ENCODE measurements around the gene MDFIC2. TPM values are rescaled to one million over a fixed set of nuclear protein-coding genes. Genes with fewer than 3 reads are reported as not detected.

Gene MDFIC2
- total RNA-seq: not detected
- not detected for polyA plus RNA-seq (ENCODE audit: insufficient read length in 6 of 6)
- long read RNA-seq, donor 1: 0 reads
- long read RNA-seq, donor 2: 0 reads
- long read RNA-seq, donor 3: 0 reads
- long read RNA-seq, donor 4: 0 reads
- long read RNA-seq, donor 5: 0 reads
- long read RNA-seq, donor 6: 0 reads
- long read RNA-seq, donor 7: 0 reads
- long read RNA-seq, donor 8: 0 reads
- long read RNA-seq, donor 9: 0 reads
- long read RNA-seq, donor 10: 0 reads
- long read RNA-seq, donor 11: 0 reads
- long read RNA-seq, donor 12: 0 reads

GRCh38 chr3:70312336-70312735, at the start of gene MDFIC2:
Gene MDFIC2 (minus strand): TSS chr3:70312638. CDS start chr3:70311973, 665 bp downstream.
- TF ChIP-seq, protein P1, sequence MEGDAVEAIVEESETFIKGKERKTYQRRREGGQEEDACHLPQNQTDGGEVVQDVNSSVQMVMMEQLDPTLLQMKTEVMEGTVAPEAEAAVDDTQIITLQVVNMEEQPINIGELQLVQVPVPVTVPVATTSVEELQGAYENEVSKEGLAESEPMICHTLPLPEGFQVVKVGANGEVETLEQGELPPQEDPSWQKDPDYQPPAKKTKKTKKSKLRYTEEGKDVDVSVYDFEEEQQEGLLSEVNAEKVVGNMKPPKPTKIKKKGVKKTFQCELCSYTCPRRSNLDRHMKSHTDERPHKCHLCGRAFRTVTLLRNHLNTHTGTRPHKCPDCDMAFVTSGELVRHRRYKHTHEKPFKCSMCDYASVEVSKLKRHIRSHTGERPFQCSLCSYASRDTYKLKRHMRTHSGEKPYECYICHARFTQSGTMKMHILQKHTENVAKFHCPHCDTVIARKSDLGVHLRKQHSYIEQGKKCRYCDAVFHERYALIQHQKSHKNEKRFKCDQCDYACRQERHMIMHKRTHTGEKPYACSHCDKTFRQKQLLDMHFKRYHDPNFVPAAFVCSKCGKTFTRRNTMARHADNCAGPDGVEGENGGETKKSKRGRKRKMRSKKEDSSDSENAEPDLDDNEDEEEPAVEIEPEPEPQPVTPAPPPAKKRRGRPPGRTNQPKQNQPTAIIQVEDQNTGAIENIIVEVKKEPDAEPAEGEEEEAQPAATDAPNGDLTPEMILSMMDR (IDR thresholded peaks at IDR 0.05): no peak
- Histone ChIP-seq H3K4me1 (no peaks in the 10 kb centered on the region), H3K27ac (no peak within 1 kb of the TSS), H3K27me3 (no peaks in the 10 kb centered on the region), H3K9me3 (no peaks in the 10 kb centered on the region), H3K4me3 (no peak within 1 kb of the TSS), H3K36me3 (no peaks in the 10 kb centered on the region)
- DNase-seq (no peak), ATAC-seq (no peak)
- intact Hi-C loops (cut with DNase I): no loop called here

GRCh38 chr3:70360979-70361760, 48.7 kb upstream of the MDFIC2 start:
- intact Hi-C loops (cut with DNase I): no loop called here
- no peaks in the 10 kb centered on the region for H3K27me3 ChIP-seq
- no peak overlapping the region for H3K4me3 ChIP-seq
- H3K36me3 ChIP-seq: no peaks in the 10 kb centered on the region
- peaks cover 0 to 6% of the 10 kb centered on the region in 2 donors for H3K9me3 ChIP-seq
- ATAC-seq (no peak), DNase-seq (no peak)
- no peak overlapping the region for H3K27ac ChIP-seq
- H3K4me1 ChIP-seq: no peaks in the 10 kb centered on the region
- TF ChIP-seq, protein P1 (IDR thresholded peaks at IDR 0.05): no peak

GRCh38 chr3:70359711-70360110, 47.3 kb upstream of the MDFIC2 start:
- no peaks in the 10 kb centered on the region for H3K27me3 ChIP-seq
- H3K27ac ChIP-seq: no peak overlapping the region
- H3K9me3 ChIP-seq: peaks cover 0 to 4% of the 10 kb centered on the region in 2 donors
- no peak overlapping the region for H3K4me3 ChIP-seq
- no peaks in the 10 kb centered on the region for H3K4me1 ChIP-seq
- no peaks in the 10 kb centered on the region for H3K36me3 ChIP-seq
- TF ChIP-seq, protein P1 (IDR thresholded peaks at IDR 0.05): no peak
- DNase-seq (no peak), ATAC-seq (no peak)
- intact Hi-C loops (cut with DNase I): no loop called here

DNA sequence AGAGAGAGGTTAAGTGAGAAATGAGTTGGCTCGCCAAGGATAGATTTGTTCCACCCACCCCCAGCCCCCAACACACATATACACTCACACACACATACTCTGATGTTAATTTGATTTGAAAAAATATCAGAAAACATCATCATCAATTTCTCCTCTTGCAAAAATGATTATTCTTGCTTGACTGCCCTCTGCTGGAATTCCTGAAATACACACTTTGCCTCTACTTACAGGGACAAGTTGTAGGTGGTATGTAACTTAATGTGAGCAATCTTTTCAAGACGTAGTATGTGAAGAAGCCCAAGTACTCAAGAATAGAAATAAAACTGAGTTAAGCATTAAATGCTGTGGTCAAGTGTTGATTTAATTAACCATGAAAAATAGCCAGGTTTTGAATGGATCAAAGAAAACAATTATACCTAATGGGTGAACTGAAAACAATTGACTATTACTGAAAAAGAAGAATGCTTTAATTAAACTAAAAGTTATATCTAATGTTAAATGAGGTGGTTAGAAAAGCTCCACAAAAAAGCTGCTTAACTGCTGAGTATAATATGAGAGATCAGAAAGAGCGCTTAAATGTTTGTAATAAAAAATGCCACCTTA, 46.6 kb upstream of the MDFIC2 start:
- no peaks in the 10 kb centered on the region for H3K27me3 ChIP-seq
- intact Hi-C loops (cut with DNase I): no loop called here
- H3K27ac ChIP-seq: no peak overlapping the region
- H3K4me3 ChIP-seq: no peak overlapping the region
- no peaks in the 10 kb centered on the region for H3K36me3 ChIP-seq
- H3K4me1 ChIP-seq: no peaks in the 10 kb centered on the region
- ATAC-seq (peak; percentile 41), DNase-seq (peak in 2 of 4 donors; percentile 44 to 48)
- TF ChIP-seq, protein P1 (IDR thresholded peaks at IDR 0.05): peak; percentile 24 to 57
- H3K9me3 ChIP-seq: peaks cover 0 to 4% of the 10 kb centered on the region in 2 donors

GRCh38 chr3:70352215-70352614, 39.8 kb upstream of the MDFIC2 start:
- Histone ChIP-seq H3K4me3 (no peak overlapping the region), H3K4me1 (no peaks in the 10 kb centered on the region), H3K9me3 (peaks cover 0 to 10% of the 10 kb centered on the region in 2 donors), H3K27ac (no peak overlapping the region), H3K36me3 (no peaks in the 10 kb centered on the region), H3K27me3 (no peaks in the 10 kb centered on the region)
- DNase-seq (no peak), ATAC-seq (no peak)
- TF ChIP-seq, protein P1 (IDR thresholded peaks at IDR 0.05): no peak
- intact Hi-C loops (cut with DNase I): no loop called here
